ENCODE measurements around the gene PDP2. TPM values are rescaled to one million over a fixed set of nuclear protein-coding genes. Genes with fewer than 3 reads are reported as not detected.
"Not testable (repeated sequence)": the region's sequence is repeated elsewhere in the genome, so short reads cannot be mapped to it uniquely, and the experiment has no call there.

PDP2 gene
- total RNA-seq, 1 experiment from 2014 or later: 12.1 TPM

- no peak for DNase-seq (ENCODE audit: low read depth)
Measured at GRCh38 chr16:66882702-66883101, 2.4 kb downstream of the PDP2 start.

- DNase-seq (ENCODE audit: low read depth): no peak
Measured at GRCh38 chr16:66885491-66885890, 5.2 kb downstream of the PDP2 start.

GRCh38 chr16:66886321-66886720 lies 6.0 kb downstream of the PDP2 start:
- no peak for DNase-seq (ENCODE audit: low read depth)

GRCh38 chr16:66886914-66887313 lies 6.6 kb downstream of the PDP2 start:
- DNase-seq (ENCODE audit: low read depth): no peak

DNA sequence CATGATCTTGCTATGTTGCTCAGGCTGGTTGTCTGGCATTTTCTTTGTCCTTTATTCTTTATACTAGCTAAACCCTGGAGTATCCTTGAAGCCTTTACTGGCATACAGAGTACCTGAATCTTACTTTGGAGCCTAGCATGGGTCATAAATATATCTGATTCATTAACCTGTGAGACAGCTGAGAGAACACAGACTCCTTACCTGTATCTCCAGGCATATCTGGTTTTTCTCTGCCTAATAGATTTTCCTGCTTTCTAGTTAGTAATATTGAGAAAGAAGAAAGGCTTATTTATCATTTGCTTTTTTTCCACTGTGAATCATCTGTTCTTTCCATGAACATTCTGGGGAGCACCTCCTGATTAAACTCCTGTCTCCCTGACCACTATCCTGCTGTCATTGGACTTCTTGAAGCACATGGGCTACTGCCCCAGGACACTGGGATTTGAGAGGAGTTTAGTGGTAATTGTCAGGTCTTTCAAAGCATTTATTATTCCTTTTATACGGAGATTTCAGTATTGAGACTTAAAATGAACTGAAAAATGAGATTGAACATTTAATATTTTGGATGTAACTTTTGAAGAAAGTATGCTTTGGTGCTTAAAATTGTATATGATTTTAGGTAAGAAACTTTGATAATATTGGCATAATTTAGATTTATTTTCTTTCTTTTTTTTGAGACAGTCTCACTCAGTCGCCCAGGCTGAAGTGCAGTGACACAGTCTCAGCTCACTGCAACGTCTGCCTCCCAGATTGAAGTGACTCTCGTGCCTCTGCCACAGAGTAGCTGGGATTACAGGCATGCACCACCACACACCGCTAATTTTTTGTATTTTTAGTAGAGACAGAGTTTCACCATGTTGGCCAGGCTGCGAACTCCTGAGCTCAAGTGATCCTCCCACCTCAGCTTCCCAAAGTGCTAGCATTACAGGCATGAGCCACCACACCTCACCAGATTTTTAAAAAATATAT lies 8.6 kb downstream of the PDP2 start:
- no peak for DNase-seq (ENCODE audit: low read depth)

- no peak for DNase-seq (ENCODE audit: low read depth)
Measured at GRCh38 chr16:66889622-66890021, 9.3 kb downstream of the PDP2 start.

GRCh38 chr16:66890799-66891198 lies 10.5 kb downstream of the PDP2 start:
- DNase-seq (ENCODE audit: low read depth): no peak

- DNase-seq (ENCODE audit: low read depth): no peak
Measured at GRCh38 chr16:66891360-66891759, 11.0 kb downstream of the PDP2 start.

- no peak for DNase-seq (ENCODE audit: low read depth)
Measured at GRCh38 chr16:66891797-66892196, 11.5 kb downstream of the PDP2 start.

DNA sequence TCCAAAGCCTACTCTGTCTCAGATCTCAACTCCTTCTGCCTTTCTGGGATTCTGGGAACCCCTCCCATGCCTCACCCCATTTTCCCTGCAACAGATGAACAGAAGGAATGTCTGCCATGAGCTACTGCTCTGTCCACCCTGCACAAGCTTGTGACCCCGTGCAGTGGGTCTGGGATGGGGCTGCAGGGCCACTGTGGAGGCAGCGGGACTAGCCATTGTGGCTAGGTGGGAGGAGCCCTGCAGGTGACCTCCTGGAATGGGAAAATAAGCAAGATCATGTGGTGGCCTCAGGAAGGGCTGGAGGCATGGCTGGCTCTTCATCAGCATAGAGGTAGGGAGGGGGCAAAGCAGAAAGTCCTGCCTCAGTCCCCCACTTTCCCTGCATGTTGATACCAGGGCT lies 13.7 kb downstream of the PDP2 start:
- no peak for DNase-seq (ENCODE audit: low read depth)

DNA sequence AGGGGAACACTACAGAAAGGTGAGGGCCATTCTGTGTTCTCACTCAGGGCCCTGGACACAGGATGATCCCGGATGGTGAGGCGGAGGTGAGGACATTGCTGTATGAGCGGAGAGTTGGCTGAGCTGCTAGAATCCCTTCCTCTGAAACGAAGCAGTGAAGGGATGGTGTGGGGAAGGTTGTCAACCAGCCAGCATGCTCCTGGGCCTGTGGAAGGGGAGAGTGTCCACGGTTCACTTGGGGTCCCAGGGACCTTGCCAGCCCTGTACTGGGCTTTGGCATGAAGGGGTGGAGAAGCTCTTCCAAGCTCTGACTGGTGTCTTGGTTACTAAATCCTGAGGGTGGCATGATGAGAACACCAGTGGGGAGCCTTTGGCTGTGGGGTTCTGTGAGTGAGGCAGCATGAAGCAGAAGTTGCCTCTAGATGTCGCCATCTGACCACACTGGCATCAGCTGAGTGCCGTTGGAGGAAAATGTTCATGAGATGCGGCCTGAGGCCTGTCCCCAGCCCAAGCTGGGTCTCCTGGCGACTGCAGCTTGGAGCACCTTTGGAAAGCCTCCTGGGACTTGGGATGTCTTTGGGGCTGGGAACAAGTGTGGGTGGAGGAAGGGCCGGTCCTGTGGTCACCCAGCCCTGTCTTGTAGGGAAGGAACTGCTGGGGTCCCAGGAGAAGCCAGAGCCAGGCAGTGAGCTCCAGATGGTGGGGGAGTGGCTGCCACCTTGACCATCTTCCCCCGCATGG lies 14.8 kb downstream of the PDP2 start:
- peak; percentile 70 for DNase-seq (ENCODE audit: low read depth)

GRCh38 chr16:66895689-66895979 lies 15.3 kb downstream of the PDP2 start:
- no peak for DNase-seq (ENCODE audit: low read depth)

GRCh38 chr16:66895999-66896398 lies 15.7 kb downstream of the PDP2 start:
- no peak for DNase-seq (ENCODE audit: low read depth)

- DNase-seq (ENCODE audit: low read depth): not testable (repeated sequence)
Measured at GRCh38 chr16:66896682-66897081, 16.4 kb downstream of the PDP2 start.

- no peak for DNase-seq (ENCODE audit: low read depth)
Measured at GRCh38 chr16:66898207-66898606, 17.9 kb downstream of the PDP2 start.

- DNase-seq (ENCODE audit: low read depth): no peak
Measured at GRCh38 chr16:66898933-66899309, 18.6 kb downstream of the PDP2 start.

GRCh38 chr16:66899310-66899944 lies 19.1 kb downstream of the PDP2 start:
- DNase-seq (ENCODE audit: low read depth): peak; percentile 17

- DNase-seq (ENCODE audit: low read depth): peak; percentile 65
Measured at GRCh38 chr16:66899945-66900710, 19.8 kb downstream of the PDP2 start.

DNA sequence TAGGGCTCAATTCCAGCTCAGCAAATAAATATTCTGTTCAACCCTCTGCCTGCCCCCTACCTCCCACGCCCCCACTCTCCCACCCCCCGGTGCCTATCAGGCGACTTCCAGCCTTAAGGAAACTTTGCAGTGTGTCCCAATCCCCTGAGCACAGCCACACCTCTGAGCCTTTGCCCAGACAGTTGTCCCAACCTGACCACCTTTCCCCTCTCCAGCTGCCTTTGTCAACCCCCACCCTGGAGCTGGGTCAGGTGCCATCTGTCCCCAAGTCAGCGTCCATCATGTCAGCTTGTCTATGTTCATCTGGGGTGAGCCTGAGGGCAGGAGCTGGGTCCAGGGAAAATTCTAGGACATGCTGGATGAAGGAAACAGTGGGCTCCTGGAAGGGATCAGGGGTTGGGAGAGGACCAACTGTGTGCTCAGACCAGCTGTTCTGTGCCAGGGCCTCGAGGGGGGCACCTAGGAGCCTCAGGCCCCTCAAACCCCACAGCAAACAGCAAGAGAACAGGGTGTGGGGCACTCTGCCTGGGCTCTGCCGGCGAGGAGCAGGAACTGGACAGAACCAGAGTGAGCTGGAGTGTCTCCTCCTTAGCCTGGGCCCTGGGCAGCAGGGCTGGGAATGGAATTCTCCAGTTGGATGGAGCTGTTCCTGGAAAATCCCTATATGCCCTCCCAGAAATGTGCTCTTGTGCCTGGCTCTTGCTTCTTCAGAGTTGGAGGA lies 20.6 kb downstream of the PDP2 start:
- no peak for DNase-seq (ENCODE audit: low read depth)

- no peak for DNase-seq (ENCODE audit: low read depth)
Measured at GRCh38 chr16:66901626-66902025, 21.3 kb downstream of the PDP2 start.

All from HT1080 (cell line).